ENCODE measurements around the gene SLC13A5.

Gene SLC13A5

DNA sequence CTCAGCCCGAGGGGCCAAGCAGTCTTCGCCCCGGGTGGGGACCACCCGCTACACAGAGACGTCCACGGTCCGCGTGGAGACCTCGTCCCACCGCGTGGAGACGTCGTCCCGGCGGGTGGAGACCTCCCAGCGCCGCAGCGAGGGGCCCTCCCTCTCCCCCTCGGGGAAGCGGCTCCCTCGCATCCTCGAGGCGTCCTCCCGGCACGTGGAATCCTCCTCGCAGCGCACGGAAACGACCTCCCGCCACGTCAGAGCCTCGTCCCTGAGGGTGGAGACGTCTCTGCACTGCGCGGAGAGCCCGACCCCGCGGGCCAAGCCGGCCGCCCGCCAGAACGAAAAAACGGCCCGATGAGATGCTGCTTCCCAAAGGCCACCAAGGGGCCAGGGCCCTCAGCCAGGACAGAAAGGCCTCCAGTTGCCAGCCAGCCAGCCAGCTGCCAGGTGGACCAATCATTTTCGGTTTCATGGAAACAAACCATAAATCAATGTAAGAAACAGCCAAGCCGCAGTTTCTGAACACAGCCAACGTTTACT lies 61.2 kb downstream of the SLC13A5 start (continued):
- TF ChIP-seq ZSCAN4 (tag by site-specific recombination; IDR thresholded peaks at IDR 0.05) (0 out of 2 replicates have a peak, but pooled peaks have one; percentile 18), ZNF777 (tag by site-specific recombination; IDR thresholded peaks at IDR 0.05; ENCODE audit: borderline replicate concordance) (peak; percentile 82; the same call in 1 of the 2 replicates), ZNF132 (tag by site-specific recombination; IDR thresholded peaks at IDR 0.05; ENCODE audit: borderline replicate concordance) (no peak), MEIS1 (CRISPR knock-in tag; IDR thresholded peaks at IDR 0.05; ENCODE audit: borderline replicate concordance) (no peak), ZNF501 (tag by site-specific recombination; IDR thresholded peaks at IDR 0.05) (peak; percentile 59; the same call in 1 of the 2 replicates), HOXD13 (CRISPR knock-in tag; IDR thresholded peaks at IDR 0.05; ENCODE audit: borderline replicate concordance) (0 out of 2 replicates have a peak, but pooled peaks have one; percentile 7), ELK4 (IDR thresholded peaks at IDR 0.05; ENCODE audit: borderline replicate concordance, low read depth, low read length) (no peak), ZNF324 (tag by site-specific recombination; IDR thresholded peaks at IDR 0.05) (peak; percentile 91), ZSCAN16 (tag by site-specific recombination; IDR thresholded peaks at IDR 0.05) (0 out of 2 replicates have a peak, but pooled peaks have one; percentile 49), GLI4 (tag by site-specific recombination; IDR thresholded peaks at IDR 0.05) (0 out of 2 replicates have a peak, but pooled peaks have one; percentile 70), HIC1 (tag by site-specific recombination; IDR thresholded peaks at IDR 0.05) (no peak), ZNF629 (tag by site-specific recombination; IDR thresholded peaks at IDR 0.05) (peak; percentile 44; the same call in 1 of the 2 replicates)
- TF ChIP-seq, protein P1, sequence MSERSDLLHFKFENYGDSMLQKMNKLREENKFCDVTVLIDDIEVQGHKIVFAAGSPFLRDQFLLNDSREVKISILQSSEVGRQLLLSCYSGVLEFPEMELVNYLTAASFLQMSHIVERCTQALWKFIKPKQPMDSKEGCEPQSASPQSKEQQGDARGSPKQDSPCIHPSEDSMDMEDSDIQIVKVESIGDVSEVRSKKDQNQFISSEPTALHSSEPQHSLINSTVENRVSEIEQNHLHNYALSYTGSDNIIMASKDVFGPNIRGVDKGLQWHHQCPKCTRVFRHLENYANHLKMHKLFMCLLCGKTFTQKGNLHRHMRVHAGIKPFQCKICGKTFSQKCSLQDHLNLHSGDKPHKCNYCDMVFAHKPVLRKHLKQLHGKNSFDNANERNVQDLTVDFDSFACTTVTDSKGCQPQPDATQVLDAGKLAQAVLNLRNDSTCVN (tag by site-specific recombination; optimal IDR thresholded peaks at IDR 0.05): peak; percentile 52
- TF ChIP-seq, protein P2, sequence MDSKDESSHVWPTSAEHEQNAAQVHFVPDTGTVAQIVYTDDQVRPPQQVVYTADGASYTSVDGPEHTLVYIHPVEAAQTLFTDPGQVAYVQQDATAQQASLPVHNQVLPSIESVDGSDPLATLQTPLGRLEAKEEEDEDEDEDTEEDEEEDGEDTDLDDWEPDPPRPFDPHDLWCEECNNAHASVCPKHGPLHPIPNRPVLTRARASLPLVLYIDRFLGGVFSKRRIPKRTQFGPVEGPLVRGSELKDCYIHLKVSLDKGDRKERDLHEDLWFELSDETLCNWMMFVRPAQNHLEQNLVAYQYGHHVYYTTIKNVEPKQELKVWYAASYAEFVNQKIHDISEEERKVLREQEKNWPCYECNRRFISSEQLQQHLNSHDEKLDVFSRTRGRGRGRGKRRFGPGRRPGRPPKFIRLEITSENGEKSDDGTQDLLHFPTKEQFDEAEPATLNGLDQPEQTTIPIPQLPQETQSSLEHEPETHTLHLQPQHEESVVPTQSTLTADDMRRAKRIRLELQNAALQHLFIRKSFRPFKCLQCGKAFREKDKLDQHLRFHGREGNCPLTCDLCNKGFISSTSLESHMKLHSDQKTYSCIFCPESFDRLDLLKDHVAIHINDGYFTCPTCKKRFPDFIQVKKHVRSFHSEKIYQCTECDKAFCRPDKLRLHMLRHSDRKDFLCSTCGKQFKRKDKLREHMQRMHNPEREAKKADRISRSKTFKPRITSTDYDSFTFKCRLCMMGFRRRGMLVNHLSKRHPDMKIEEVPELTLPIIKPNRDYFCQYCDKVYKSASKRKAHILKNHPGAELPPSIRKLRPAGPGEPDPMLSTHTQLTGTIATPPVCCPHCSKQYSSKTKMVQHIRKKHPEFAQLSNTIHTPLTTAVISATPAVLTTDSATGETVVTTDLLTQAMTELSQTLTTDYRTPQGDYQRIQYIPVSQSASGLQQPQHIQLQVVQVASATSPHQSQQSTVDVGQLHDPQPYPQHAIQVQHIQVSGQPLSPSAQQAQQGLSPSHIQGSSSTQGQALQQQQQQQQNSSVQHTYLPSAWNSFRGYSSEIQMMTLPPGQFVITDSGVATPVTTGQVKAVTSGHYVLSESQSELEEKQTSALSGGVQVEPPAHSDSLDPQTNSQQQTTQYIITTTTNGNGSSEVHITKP (tag by site-specific recombination; IDR thresholded peaks at IDR 0.05): 0 out of 2 replicates have a peak, but pooled peaks have one; percentile 63

- CTCF ChIA-PET: interaction anchor here (0.6 to 1.1 kb wide), 3 partner anchors 11 to 401 kb away, joined by 3 read pairs; partner anchors contain the start of gene KIAA0753
- peak within 1 kb of the TSS; percentile 60 for H3K4me3 ChIP-seq (ENCODE audit: low read depth, low read length)
- no peaks in the 10 kb centered on the region for H3K9me3 ChIP-seq (ENCODE audit: control insufficient read depth, insufficient read depth, low read depth, low read length)
- peaks cover 25% of the 10 kb centered on the region for H3K4me1 ChIP-seq (ENCODE audit: control insufficient read depth, insufficient read depth, low read length)
- peaks cover 19 to 46% of the 10 kb centered on the region in 2 experiments for H3K36me3 ChIP-seq (ENCODE audit: control insufficient read depth in 2 of 2, insufficient read depth in 1 of 2, low read length in 2 of 2)
- peak within 1 kb of the TSS; percentile 83 for H3K27ac ChIP-seq (ENCODE audit: extremely low read depth, low read depth, low read length)
- POLR2A ChIA-PET: interaction anchor here (0.5 to 1.7 kb wide), 8 partner anchors 10 to 1159 kb away, joined by 3 to 26 read pairs (median 4); partner anchors contain the start of genes PIMREG and TXNDC17
- TF ChIP-seq BCL11A (tag by site-specific recombination; IDR thresholded peaks at IDR 0.05; ENCODE audit: low read depth) (no peak), KLF8 (tag by site-specific recombination; IDR thresholded peaks at IDR 0.05) (peak; percentile 95), REPIN1 (tag by site-specific recombination; IDR thresholded peaks at IDR 0.05; ENCODE audit: low read depth) (no peak), ZNF155 (tag by site-specific recombination; IDR thresholded peaks at IDR 0.05) (no peak), SP3 (tag by site-specific recombination; IDR thresholded peaks at IDR 0.05) (peak; percentile 96), ZBTB21 (tag by site-specific recombination; IDR thresholded peaks at IDR 0.05) (peak; percentile 69), ZNF394 (tag by site-specific recombination; IDR thresholded peaks at IDR 0.05; ENCODE audit: borderline replicate concordance) (peak; percentile 62)
- TF ChIP-seq, protein P3, sequence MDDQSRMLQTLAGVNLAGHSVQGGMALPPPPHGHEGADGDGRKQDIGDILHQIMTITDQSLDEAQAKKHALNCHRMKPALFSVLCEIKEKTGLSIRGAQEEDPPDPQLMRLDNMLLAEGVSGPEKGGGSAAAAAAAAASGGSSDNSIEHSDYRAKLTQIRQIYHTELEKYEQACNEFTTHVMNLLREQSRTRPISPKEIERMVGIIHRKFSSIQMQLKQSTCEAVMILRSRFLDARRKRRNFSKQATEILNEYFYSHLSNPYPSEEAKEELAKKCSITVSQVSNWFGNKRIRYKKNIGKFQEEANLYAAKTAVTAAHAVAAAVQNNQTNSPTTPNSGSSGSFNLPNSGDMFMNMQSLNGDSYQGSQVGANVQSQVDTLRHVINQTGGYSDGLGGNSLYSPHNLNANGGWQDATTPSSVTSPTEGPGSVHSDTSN (CRISPR knock-in tag; IDR thresholded peaks at IDR 0.05): no peak
Observed at GRCh38 chr17:6651354-6651918, 61.7 kb downstream of the SLC13A5 start, which contains the start of the genes C17orf100 and MED31. C17orf100 (plus strand) TSS chr17:6651762; CDS start chr17:6651914, 152 bp downstream. MED31 (minus strand) TSS chr17:6651605; CDS start chr17:6651528, 77 bp downstream.

All from HEK293 (cell line).